ENCODE measurements around the gene ARHGEF3.

ARHGEF3 gene, protein sequence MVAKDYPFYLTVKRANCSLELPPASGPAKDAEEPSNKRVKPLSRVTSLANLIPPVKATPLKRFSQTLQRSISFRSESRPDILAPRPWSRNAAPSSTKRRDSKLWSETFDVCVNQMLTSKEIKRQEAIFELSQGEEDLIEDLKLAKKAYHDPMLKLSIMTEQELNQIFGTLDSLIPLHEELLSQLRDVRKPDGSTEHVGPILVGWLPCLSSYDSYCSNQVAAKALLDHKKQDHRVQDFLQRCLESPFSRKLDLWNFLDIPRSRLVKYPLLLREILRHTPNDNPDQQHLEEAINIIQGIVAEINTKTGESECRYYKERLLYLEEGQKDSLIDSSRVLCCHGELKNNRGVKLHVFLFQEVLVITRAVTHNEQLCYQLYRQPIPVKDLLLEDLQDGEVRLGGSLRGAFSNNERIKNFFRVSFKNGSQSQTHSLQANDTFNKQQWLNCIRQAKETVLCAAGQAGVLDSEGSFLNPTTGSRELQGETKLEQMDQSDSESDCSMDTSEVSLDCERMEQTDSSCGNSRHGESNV

DNA sequence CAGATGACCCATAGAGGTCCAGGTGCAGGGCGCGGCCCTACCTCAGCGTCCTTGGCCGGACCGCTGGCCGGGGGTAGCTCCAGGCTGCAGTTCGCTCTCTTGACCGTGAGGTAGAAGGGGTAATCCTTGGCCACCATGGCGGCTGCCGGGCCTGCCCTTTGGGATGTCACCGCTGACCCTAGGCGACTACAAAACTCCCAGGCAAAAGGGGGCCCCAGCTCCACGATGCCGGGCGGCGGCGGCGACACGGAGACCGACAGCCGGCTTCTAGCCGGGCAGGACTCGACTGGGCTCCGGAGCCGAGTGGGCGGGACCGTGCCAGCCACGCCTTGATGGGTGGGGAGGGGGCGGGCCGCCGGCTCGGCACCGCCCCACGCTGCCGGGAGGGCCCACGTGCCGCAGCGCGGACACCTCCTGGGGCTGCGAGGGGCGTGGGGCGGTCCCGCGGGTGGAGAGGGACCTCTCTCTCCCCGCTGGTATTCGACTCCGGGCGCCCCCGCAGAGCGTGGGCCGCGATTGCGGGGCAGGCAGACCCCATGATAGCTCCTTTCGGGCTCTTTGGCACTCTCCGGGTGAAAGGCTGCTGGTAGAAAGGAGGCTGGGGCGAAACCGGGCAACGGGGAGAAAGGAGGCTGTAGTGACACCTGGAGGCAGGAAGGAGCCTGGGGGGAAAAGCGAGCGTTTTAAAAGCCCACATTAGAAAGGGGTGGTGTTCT, at the start of gene ARHGEF3:
ARHGEF3 (minus strand) TSS at position 288 of the 716 bp plus-strand sequence; CDS start at position 137, 151 bp downstream.
- peak; percentile 80 to 84 for DNase-seq (ENCODE audit: low read depth in 2 of 2)

DNA sequence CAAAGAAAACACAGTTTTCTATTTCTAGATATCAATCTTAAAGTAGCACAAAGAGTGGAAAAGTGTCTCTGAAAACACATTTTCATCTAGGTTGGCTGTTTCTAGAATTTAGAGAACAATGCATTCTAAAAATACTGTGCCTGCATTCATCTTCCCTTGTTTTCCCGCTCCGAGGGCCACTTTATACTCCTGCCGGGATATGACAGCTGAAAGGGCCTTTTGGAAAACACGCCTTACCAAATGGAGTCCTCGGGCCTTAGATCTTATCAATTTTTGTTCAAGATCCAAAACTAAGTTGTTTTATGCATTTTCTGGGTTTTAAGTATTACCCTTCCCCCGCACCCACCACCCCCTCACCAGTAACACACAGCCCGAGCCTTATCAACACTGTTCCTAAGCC, 47.9 kb upstream of the ARHGEF3 start:
- no peak for DNase-seq (ENCODE audit: low read depth in 2 of 2)

DNA sequence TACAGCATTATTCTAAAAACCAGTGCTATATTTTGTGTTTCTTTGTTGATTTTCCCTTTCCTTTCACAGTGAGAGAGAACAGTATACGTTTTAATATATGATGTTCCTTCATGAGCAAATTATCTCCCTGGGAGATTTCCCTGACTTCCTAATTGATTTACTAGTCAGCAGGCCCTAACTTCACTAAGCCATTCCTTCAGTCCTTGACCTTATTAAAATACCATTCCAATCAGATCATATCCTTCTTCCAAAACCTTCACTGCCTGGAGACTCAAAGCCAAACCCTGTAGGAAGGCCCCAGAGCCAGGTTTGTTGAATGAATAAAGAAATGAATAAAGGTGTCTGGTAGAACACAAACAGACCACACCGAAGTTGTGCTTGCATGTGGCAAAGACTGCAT, 43.8 kb upstream of the ARHGEF3 start:
- DNase-seq (ENCODE audit: low read depth in 2 of 2), result no peak

DNA sequence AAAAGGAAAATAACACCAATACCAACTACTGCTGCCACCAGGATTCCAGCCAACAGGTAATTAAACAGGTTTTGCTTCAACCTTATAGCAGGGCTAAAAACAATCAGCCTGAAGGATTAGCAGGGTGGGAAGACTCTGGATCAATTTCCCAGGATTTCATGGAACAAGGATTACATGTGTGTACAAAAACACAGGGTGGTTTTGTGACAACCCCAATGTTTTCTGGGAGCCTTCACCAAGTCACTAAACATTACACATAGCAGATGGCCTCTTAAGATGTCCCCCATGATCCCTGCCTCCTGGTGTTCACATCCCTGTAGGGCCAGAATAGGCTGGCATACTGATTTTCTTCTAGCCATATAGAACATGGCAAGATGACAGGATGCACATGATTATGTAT, 42.8 kb upstream of the ARHGEF3 start:
- no peak for DNase-seq (ENCODE audit: low read depth in 2 of 2)

DNA sequence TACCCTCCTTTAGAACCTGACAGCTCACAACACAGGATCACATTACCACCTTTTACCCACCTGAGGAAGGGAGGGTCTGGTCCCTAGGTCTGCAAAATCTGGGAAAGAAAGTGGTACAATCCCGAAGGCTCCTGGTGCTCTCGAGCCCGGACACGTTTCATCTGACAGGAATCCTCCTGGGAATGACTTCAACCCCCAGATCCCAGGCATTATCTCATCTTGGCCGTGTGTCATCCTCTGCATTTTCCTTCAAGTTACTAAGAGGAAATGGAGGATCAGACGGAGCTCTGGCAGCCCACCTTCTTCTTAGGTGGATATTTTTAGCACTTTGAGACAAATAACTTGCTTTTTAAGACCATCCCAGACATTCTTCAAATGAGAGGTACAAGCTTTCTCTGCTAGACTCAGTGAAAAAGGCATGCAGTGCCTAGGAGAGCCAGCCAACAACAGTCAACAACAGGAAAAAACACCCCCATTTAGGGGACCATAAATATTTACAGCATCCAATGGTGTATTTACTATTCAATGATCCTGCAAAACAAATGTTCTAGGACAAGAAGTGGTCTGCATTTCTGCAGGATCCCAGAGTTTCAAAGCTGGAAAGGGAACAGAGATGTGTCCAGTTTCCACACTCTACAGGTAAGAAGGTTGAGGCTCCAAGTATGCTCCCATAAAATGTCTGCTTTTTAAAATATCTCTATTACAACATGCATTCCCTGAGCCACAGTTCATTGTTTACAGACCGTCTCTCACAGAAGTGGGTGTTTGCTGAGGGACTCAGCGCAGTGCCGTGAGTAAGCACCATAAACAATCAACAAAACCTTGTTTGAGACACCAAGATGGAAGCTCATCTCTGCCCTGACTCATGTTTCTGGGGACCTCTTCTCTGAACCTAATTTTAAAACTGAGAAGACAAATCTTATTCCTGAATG, 38.3 kb upstream of the ARHGEF3 start:
- DNase-seq (ENCODE audit: low read depth in 2 of 2), result no peak

DNA sequence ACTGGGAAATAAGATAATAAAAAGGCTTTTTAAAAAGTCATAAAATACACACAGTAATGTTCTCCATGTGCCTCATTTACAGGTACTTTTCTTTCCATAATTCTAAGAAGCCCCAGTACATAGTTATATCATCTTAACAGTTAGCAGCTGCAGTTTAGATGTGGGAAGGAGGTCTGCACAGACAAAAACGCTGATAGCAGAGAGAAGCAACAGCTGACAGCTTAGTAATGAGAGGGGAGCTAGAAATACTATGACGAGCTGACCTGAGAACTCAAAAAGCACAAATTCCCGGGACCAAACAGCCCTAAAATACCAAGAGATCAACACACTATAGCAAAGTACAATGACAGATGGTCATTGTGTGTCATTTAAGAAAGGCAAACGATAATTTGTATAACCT, 36.7 kb upstream of the ARHGEF3 start:
- no peak for DNase-seq (ENCODE audit: low read depth in 2 of 2)

DNA sequence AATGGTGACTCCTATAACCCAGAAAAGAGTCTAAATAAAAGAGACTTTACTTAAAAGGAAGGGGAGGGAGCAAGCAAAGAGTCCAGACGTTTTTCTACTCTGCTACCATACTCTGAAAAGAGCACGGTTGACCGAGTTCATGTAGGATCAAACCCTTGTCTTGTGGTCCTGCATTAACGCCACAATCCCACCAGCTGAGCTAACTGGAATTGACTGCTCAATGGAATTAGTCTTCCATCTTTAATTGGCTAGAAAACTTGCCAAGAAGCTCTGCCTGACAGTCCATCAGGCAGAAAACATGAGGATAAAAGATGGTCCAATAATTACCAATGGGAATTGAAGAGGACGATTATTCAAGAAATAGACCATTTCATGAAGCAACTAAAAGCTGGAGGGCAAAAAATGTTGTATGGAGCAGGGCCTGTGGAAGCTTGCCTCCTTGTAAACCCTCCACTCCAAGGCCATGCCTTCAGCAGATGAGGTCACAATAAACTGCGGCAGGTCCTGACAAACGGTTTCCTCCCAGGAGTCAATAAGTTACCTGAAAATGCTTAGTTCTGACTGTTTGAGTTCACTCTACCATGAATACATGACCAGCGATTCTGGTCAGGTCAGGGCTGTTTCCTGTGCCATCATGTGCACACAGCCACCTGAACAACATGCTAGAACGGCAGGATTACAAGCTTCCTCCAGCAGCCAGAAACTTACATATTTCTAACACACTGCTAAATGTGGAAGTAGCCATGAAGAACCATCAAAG, 35.6 kb upstream of the ARHGEF3 start:
- no peak for DNase-seq (ENCODE audit: low read depth in 2 of 2)

DNA sequence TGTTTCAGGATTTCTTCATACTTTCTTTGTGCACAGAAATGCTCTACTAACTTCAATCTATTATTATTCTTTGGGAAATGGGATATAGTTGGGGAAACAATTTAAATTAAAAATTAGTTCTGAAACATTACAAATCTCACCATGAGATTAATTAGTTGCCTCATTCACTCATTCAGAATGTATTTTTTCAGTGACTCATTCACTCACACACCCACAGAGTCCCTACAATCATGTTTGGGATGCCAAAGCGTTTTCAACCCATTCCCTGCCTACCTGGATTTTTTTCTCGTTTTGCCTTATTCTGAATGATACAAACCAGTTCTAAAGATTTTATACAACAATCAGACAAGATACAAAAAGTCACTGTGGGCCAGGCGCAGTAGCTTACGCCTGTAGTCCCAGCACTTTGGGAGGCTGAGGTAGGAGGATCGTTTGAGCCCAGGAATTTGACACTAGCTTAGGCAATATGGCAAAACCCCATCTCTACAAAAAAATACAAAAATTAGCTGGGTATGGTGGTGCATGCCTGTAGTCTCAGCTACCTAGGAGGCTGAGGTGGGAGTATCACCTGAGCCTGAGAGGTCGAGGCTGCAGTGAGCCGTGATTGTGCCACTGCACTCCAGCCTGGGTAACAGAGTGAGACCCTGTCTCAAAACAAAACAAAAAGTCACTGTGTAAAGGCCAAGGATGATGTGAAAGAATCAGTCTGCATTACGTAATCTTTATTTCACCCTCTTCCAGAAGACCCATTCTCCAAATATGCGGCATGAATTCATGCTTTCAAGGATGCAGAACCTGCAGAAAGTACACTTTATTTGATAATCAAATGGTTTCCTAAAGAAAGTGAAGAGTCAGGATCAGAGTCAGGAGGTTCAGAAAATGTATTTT, 34.8 kb upstream of the ARHGEF3 start:
- DNase-seq (ENCODE audit: low read depth in 2 of 2), result no peak

DNA sequence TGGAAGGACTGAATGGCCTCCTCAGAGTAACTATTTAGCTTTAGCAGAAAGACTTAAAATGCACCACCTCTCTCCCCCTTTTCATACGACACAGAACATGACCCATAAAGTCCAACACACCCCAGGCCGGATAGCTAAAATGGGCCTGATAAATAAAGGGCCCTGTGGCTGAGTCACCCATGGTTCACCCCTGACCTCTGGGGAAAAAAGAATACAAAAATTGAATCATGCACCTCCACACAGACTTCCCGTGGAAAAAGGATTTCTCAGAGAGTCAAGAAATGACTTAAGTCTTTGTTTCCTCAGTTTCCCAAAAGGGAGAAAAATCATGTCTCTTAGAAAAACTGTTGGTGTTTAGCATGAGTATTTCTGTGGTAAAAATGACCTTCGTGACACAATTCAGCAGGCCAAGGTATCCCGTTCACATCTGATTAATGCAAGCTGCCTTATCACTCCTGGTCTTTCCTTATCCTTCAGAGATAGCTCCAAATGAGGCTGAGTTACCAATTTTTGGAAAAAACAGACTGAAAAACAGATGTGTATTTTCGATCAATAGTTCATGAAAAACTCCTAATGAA, 34.0 kb upstream of the ARHGEF3 start:
- no peak for DNase-seq (ENCODE audit: low read depth in 2 of 2)

DNA sequence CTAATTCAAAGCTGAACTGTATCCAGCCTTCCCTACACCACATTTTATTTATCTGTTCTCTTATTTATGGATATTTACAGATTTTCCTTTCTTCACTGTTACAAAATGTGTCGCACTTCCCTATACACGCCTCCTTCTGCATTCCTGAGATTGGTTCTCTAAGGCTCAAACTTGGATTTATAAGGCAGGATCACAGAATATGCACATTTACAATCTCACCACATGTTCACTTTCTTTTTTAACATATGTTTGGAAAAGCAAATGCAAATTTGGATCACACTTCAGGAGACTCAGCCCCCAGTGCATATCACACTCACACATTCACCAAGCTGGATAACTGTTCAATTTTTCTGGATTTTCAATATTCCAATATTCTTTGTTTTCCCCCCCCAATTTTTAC, 31.8 kb upstream of the ARHGEF3 start:
- DNase-seq (ENCODE audit: low read depth in 2 of 2), result no peak

DNA sequence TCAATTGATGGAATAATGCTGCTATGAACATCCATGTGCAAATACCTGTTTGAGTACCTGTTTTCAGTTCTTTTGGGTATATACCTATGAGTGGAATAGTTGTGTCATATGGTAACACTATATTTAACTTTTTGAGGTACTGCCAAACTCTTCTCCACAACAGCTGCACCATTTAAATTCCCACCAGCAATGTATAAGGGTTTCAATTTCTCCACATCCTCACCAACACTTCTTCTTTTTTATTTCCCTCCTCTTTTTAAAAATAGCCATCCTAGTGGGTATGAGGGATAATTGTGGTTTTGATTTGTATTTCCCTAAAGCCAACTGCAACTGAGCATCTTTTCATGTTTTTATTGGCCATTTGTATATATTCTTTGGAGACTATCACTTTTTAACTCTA, 31.3 kb upstream of the ARHGEF3 start:
- DNase-seq (ENCODE audit: low read depth in 2 of 2), result no peak

DNA sequence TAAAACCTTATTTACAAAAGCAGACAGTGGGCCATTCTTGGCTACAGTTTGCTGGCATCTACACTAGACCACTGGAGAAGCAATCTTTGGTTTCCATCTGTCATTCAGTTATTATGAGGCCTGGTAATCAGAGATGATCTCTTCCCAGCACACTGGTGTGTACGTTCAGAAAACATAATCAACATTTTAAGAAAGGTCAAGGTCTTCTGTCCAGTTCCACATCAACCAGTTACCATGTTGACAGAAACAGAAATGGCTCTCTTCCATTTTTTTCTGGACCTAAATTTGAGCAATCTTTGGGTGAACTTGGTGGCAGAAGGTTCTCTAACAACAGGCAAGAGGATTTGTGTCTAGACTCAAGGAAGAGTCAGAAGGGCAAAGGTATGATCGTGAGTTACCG, 29.8 kb upstream of the ARHGEF3 start:
- no peak for DNase-seq (ENCODE audit: low read depth in 2 of 2)

DNA sequence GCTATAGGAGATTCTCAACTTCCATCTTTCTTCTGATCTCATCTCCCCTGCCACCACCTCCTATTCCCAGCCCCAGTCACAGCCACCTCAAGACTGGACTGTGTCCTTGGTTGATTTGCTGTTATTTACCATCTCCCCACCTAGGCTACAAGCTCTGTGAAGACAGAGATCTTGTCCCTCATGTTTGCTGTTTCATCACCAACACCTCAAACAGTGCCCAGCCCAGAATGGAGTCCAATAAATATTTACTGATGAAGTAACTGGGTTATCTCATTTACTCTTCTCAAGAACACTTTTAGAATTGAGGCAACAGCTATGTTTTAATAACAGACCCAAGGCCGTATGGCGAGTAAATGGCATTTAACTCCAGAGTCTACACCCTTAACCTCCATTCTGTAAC, 29.1 kb upstream of the ARHGEF3 start:
- no peak for DNase-seq (ENCODE audit: low read depth in 2 of 2)

DNA sequence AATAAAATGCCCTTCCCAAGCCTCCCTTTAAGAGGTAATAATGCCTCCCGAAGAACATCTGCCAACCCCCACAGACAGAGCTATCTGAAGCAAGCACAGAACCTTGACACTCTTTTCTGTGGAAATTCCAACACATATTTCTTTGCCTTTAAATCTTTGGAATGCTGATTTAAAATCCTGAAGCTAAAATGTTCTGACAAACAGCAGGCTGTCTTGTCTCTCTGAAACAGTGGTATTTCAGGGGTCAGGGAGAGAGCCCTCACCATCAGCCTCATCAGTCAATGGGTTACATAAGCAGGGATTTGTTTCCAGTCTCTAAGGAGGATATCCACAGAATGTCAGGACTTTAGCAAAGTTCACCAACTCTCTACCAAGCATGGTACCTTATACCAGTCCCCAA, 27.8 kb upstream of the ARHGEF3 start:
- no peak for DNase-seq (ENCODE audit: low read depth in 2 of 2)

DNA sequence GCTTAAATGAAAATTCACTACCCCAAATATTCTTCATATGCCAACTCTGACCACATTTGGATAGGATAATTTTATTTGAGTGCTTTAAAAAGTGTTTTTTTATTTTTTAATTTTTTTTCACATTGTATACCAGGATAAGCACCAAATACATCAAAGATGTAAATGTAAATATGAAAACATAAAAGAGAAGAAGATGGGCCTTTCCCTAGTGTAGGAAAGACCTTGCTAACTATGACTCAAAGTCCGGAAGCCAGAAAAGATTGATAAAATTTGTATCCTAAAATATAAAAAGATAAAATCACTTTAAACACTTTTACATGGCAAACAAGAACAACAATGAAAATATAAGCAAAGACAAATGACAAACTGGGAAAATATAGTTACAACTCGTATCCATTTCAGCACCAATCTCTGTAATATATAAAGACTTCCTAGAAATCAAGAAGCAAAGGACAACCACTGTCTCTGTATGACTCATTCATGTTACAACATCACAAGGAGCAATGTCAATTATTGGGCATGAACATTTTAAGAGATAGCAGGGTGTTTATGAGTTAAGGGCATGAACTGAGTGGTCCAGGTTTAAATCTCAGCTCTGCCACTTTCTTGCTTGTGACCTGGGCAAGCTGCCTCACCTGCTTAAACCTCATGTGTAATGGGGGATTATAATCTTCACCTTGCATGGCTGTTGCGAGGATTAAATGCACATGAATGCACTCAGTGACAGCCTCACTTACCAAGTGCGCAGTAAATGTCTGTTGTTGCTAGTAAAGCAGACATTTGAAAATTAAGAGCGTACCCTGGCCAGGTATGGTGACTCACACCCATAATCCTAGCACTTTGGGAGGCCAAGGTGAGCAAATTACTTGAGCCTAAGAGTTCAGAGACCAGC, 25.3 kb upstream of the ARHGEF3 start:
- no peak for DNase-seq (ENCODE audit: low read depth in 2 of 2)

DNA sequence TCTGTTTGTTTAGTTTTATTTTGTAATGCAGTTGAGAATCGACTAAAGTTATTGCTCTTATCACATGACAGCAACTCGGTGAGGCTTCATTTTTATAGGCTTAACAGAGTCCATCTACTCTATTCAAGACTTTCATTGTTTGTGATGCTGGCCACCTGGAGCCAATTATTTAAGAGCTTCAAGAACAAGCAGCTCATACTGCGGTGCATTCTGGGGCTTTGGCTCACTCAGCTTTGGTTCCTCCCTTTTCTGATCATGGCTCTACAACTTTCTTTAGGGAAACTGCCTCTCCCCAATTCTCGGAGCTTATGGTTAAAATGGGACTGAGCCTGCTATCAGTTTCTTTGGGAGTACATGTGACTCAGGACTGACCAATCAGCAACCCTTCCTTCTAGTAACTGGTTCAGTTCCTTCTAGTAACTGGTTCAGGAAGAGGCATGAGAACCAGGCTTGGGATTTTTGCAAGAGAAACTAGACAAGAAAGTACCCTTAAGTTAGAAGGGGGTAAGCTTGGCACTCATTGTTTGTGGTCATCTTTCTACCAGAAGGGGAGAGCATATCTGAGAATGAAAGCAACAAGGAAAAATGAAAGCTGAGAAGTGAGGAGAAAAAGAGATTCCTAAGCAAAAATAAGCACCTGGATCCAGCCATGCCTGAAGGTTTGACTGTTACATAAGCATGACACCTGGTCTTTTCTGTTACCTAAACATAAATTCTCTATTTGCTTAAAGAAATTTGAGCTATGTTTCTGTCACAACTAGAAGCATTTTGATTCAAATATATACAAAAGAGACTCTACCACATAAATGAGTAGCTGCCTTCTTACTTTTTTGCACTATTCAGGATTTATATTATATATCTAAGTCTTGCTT, 24.1 kb upstream of the ARHGEF3 start:
- DNase-seq (ENCODE audit: low read depth in 2 of 2), result no peak

DNA sequence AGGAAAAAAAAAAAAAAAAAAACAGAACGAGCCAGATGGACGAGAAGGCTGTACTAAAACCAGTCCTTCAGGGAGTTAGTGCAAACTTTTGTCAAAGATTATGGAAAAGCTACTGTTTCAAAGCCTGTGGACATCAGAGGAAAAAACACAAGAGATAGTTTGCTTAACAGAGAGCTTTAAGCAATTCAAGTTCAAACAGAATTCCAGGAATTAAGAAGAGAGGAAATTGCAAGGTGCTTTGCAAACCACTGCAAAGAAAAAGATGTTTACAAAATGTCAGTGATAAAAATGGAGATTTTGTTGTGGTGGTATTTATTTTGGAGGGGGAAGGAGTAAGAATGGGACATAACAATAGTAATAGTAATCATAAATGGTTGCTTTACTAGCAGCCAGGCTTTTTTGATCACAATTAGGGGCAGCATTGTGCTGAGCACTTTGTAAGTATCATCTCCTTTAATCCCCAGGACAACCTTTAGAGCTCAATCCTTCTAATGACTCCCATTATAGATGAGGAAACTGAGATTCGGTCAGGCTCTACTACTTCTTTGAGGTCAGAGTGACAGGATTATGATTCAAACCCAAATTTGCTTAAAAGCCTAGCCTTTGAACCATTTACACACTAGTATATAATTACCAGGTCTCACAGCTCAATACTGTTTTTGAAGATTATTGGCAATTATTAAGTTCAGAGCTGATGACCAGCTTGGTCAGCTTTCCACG, 22.4 kb upstream of the ARHGEF3 start:
- no peak for DNase-seq (ENCODE audit: low read depth in 2 of 2)

Data from stimulated activated CD8-positive, alpha-beta memory T cell treated with anti-CD3 and anti-CD28 coated beads, Interleukin-2, amount 100 ng/mL, for 48 hours (primary cell).